ENCODE results near the gene R3HCC1L.

The R3HCC1L gene

DNA sequence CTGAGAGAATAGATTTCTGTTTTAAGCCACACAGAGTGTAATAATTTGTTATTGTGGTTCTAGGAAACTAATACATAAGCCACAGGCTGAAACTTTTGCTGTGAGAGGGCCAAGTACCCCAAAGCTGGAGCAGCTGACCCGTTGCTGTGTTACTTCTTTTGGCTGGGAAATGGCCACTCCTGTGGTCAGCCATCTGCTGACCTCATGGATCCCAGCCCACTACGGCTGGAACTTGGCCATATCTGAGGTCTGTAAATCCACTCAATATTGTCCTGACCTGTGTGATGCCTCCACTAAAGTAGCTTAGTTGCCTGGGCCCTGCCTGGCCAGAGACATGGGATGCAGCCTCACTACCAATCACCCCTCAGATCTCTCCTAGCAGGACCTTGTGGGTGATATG lies 151.0 kb downstream of the R3HCC1L start:
- DNase-seq (ENCODE audit: low read depth), result no peak

DNA sequence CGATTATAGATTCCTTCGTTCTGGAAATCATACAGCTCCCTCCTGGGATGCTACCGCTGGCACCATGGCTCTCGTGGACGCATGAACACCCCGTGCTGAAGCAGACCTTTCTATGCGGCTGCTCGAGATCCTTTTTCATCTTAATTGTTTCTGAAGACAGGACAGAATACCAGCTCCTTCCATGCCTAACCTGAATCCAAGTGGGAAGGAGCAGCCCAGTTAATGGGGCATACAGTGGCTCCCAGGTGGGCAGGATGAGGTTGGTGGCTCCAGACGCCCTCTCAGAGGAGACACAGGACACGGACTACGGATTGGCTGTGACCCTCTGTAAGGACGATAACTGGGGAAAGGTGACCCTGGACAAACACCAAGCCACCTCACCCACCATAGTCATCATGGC lies 152.0 kb downstream of the R3HCC1L start:
- DNase-seq (ENCODE audit: low read depth), result no peak

DNA sequence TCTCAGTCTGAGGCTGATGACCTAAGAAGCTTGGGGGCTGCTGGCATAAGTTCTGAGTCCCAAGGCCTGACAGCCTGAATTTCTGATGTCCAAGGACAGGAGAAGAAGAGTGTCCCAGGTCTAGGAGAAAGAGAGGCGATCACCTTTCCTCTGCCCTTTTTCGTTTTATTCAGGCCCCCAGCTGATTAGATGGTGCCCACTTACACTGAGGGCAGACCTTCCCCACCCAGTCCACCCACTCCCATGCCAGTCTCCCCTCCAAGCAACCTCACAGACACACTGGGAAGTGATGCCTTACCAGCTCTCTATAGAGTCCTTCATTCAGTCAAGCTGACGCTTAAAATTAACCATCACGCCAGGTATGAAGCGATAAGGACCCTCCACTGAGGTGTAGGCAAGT lies 152.9 kb downstream of the R3HCC1L start:
- no peak for DNase-seq (ENCODE audit: low read depth)

DNA sequence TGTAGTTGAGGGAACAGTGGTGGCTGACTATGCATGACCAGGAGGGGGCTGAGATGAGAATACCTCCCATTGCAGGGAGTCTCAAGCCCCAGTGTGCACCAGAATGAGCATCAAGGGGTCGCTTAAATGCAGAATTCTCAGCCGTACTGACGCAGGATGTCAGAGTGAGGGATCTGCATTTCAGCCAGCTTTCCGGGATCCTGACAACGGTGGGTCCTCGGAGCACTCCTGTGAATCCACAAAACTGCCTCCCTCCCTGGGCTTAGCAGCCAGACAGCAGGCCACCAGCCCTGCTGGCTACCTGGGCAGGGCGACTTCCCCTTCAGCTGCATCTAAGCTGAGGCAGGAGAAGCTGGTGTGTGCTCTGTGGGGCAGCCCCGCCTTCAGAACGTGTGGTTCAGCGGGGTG lies 155.3 kb downstream of the R3HCC1L start:
- DNase-seq (ENCODE audit: low read depth), result no peak

DNA sequence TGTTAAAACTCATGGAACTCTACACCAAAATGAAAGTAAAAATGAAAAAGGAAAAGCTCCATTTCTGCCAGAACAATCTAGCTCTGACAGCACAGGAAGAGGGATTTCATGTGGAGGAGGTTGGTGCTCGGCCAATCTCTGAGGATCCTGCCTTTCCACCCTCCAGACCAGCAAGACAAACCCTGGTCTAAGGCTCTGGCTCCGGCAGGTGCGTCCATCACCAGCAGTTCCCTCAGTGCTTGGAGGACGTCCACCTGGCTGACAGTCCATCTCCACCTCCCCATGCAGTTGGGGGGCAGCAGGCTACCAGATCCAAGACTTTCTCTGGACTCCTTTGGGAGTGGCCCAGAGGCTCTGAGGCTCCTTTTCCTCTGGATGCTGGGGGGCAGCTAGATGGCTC lies 158.5 kb downstream of the R3HCC1L start:
- no peak for DNase-seq (ENCODE audit: low read depth)

DNA sequence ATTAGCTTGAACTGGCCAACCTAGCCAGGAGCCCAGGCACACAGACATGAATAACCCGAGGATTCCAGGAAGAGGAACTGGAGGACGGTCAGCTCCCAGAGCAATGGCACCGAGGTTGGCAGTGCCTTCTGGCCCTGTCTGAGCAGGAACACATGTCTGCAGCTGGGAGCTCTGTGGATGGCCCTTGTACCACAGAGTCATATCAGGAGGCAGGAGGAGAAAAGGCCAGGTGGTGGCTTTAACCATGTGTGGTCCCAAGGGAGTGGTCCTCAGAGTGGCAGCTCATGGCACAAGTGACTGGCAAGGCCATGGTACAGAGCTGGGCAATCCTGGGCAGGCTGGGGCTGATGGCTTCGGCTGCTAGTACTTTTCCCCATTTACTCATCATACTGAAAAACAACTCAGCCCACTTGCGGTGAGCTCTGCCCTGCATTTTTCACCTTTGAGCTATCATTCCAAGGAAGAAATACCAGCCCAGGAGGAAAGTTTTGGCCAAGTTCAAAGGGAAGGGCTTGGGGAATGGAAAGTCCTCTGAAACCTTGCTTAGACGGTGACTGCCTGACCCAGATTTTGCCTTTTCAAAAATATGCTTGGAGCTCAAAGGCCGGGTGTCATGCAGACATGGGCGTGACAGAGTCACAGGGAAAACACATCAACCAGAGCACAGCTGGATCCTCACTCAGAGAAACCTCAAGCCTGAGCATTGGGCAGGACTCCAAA lies 159.3 kb downstream of the R3HCC1L start:
- no peak for DNase-seq (ENCODE audit: low read depth)

DNA sequence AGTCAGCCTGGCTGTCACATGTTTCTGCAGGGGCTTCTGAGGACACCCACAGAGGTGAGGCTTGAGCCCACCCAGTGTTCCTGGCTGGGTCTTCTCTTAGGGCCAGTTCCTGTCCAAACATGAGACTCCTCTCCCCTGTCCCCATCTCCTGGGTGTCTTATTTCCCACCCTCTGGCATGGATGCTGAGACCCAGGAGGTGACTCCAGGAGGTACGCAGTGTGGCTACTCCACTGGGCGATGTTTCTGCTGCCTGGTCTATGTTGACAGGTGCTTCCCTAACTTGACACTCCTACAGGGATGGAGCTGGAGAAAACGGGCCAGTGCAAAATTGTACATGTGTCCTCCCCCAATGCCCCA lies 159.8 kb downstream of the R3HCC1L start:
- no peak for DNase-seq (ENCODE audit: low read depth)

All from stimulated activated CD8-positive, alpha-beta memory T cell treated with anti-CD3 and anti-CD28 coated beads, Interleukin-15, amount 100 ng/mL, for 1 hour (primary cell).